HCT116 (cell line): ENCODE data around the gene CERS6. TPM values are rescaled to one million over a fixed set of nuclear protein-coding genes. Genes with fewer than 3 reads are reported as not detected.

Source experiments
- ATAC-seq: fragments of 200-7000 bp; cut with Tn5 transposase; 2 replicates; pipeline ENCODE4 v1.9.1; 2020; ENCODE audit warnings: mild to moderate bottlenecking, moderate library complexity
- BruUV-seq: library from RNA; stranded (reverse); fragments of 400-500 nt; replicated peaks from 2 replicates; lab custom pipeline; 2021; lab: Mats Ljungman, UMichigan
- CTCF ChIA-PET: fragments of 300-600 bp; sonication (Branson Sonifier 250); formaldehyde crosslinking; loops from one replicate; lab custom pipeline; 2021; ENCODE audit warnings: antibody characterized with exemption; lab: Charles Lee
- POLR2A ChIA-PET: fragments of 300-600, 350-600 bp; sonication (Branson Sonifier 250); formaldehyde crosslinking; loops from one replicate; lab custom pipeline; 2021; ENCODE audit warnings: antibody characterized with exemption; lab: Charles Lee
- RAD21 ChIA-PET, 2 experiments: fragments of 300-600 bp; sonication (Branson Sonifier 250); formaldehyde crosslinking; loops; one replicate each; lab custom pipeline; 2023; ENCODE audit warnings: low total read pairs in 2 of 2; ENCODE audit not compliant: uncharacterized antibody in 2 of 2, unreplicated experiment in 2 of 2, low non-redundant PET in 1 of 2; lab: Charles Lee
- DNase-seq: peaks from one replicate; pipeline ENCODE4 v3.0.0-alpha.2; 2010; ENCODE audit warnings: low read depth, low spot score
- H2AFZ ChIP-seq: fragments of 200-600 bp; shearing (Covaris generic), sonication (generic); 2 replicates; pipeline ENCODE4 v1.6.1; 2017; ENCODE audit warnings: low read depth, mixed run types, mixed read lengths, antibody characterized with exemption, low read length; ENCODE audit not compliant: poor library complexity, severe bottlenecking
- H3K27ac ChIP-seq: 2 replicates; pipeline ENCODE4 v1.5.1; 2012; ENCODE audit warnings: low read depth, low read length
- H3K27me3 ChIP-seq: fragments of 200-600 bp; sonication (generic); 2 replicates; pipeline ENCODE4 v1.6.1; 2016; ENCODE audit warnings: mixed run types, low read length, mixed read lengths; ENCODE audit not compliant: insufficient read depth
- H3K36me3 ChIP-seq, 2 experiments: fragments of 200-500 bp in 1 of 2; fragments of 200-600 bp in 1 of 2; sonication (Bioruptor generic) in 1 of 2; sonication (generic) in 1 of 2; 2 replicates each; pipeline versions ENCODE4 v1.5.1 to v1.6.1; 2014 to 2016; ENCODE audit warnings: low read length in 2 of 2, inconsistent platforms in 1 of 2, mixed read lengths in 1 of 2, mixed run types in 1 of 2; ENCODE audit not compliant: insufficient read depth in 2 of 2, control insufficient read depth in 1 of 2
- H3K4me1 ChIP-seq, 2 experiments: fragments of 200-600 bp in 1 of 2; sonication (generic) in 1 of 2; 2 replicates each; pipeline versions ENCODE4 v1.5.1 to v1.6.1; 2012 to 2017; ENCODE audit warnings: low read length in 2 of 2, inconsistent platforms in 1 of 2, mild to moderate bottlenecking in 1 of 2, mixed read lengths in 1 of 2, mixed run types in 1 of 2, moderate library complexity in 1 of 2; ENCODE audit not compliant: insufficient read depth in 2 of 2, control insufficient read depth in 1 of 2
- H3K4me2 ChIP-seq: fragments of 200-600 bp; sonication (generic); 2 replicates; pipeline ENCODE4 v1.6.1; 2017; ENCODE audit warnings: mixed run types, low read length, mixed read lengths
- H3K4me3 ChIP-seq, 2 experiments: fragments of 200-600 bp in 1 of 2; sonication (generic) in 1 of 2; replicated peaks in 1 of 2; 2 replicates each; pipeline ENCODE4 v1.5.1; 2011 to 2016; ENCODE audit warnings: low read length in 2 of 2, control low read depth in 1 of 2, low read depth in 1 of 2, mild to moderate bottlenecking in 1 of 2, mixed read lengths in 1 of 2, mixed run types in 1 of 2
- H3K79me2 ChIP-seq: fragments of 200-600 bp; sonication (generic); 2 replicates; pipeline ENCODE4 v1.6.1; 2017; ENCODE audit warnings: mild to moderate bottlenecking, mixed run types, low read length, moderate library complexity, mixed read lengths; ENCODE audit not compliant: insufficient read depth
- H3K9ac ChIP-seq: fragments of 200-600 bp; sonication (generic); 2 replicates; pipeline ENCODE4 v1.6.1; 2016; ENCODE audit warnings: low read length, mixed read lengths
- H3K9me2 ChIP-seq: fragments of 200-600 bp; sonication (generic), shearing (Covaris generic); 2 replicates; pipeline ENCODE4 v1.6.1; 2017; ENCODE audit warnings: mixed run types, mild to moderate bottlenecking, moderate library complexity; ENCODE audit not compliant: insufficient read depth
- H3K9me3 ChIP-seq, 2 experiments: fragments of 200-500 bp in 1 of 2; fragments of 200-600 bp in 1 of 2; sonication (Bioruptor generic) in 1 of 2; sonication (generic) in 1 of 2; 2 replicates each; pipeline ENCODE4 v1.6.1; 2014 to 2017; ENCODE audit warnings: low read length in 2 of 2, mixed read lengths in 2 of 2, inconsistent platforms in 1 of 2, low read depth in 1 of 2, mild to moderate bottlenecking in 1 of 2, mixed run types in 1 of 2, moderate library complexity in 1 of 2; ENCODE audit not compliant: control insufficient read depth in 1 of 2, insufficient read depth in 1 of 2
- H4K20me1 ChIP-seq: fragments of 200-600 bp; sonication (generic), shearing (Covaris generic); 2 replicates; pipeline ENCODE4 v1.6.1; 2017; ENCODE audit warnings: mixed run types, mild to moderate bottlenecking, moderate library complexity; ENCODE audit not compliant: insufficient read depth
- CEBPB ChIP-seq: IDR thresholded peaks from 2 replicates; pipeline ENCODE4 v1.6.1; 2012; ENCODE audit warnings: low read depth
- EGR1 ChIP-seq: IDR thresholded peaks from 2 replicates; pipeline ENCODE4 v1.6.1; 2012; ENCODE audit warnings: low read depth
- ELF1 ChIP-seq: IDR thresholded peaks from 2 replicates; pipeline ENCODE4 v1.6.1; 2012; ENCODE audit warnings: low read depth, borderline replicate concordance
- MAX ChIP-seq: IDR thresholded peaks from 2 replicates; pipeline ENCODE4 v1.6.1; 2012
- POLR2A ChIP-seq: IDR thresholded peaks from 2 replicates; pipeline ENCODE4 v1.7.0; 2011; ENCODE audit warnings: borderline replicate concordance; ENCODE audit not compliant: insufficient read depth, insufficient read length; ENCODE audit errors: extremely low read depth
- RAD21 ChIP-seq: IDR thresholded peaks from 2 replicates; pipeline ENCODE4 v1.6.1; 2012; ENCODE audit warnings: low read depth, mild to moderate bottlenecking
- REST ChIP-seq: IDR thresholded peaks from 2 replicates; pipeline ENCODE4 v1.6.1; 2012; ENCODE audit warnings: low read depth
- SIN3A ChIP-seq: IDR thresholded peaks from 2 replicates; pipeline ENCODE4 v1.6.1; 2012; ENCODE audit warnings: low read depth
- SP1 ChIP-seq: IDR thresholded peaks from 2 replicates; pipeline ENCODE4 v1.6.1; 2012; ENCODE audit warnings: low read depth
- SRF ChIP-seq: IDR thresholded peaks from 2 replicates; pipeline ENCODE4 v1.6.1; 2012; ENCODE audit warnings: low read depth
- YY1 ChIP-seq: IDR thresholded peaks from 2 replicates; pipeline ENCODE4 v1.6.1; 2011; ENCODE audit warnings: low read length, low read depth, moderate library complexity, mild to moderate bottlenecking; ENCODE audit not compliant: insufficient replicate concordance; ENCODE audit errors: extremely low read depth
- ZNF274 ChIP-seq: fragments of 200-500 bp; sonication (Bioruptor generic); IDR thresholded peaks from 2 replicates; pipeline ENCODE4 v1.6.1; 2014; ENCODE audit warnings: mild to moderate bottlenecking, low read depth, low read length, inconsistent platforms
- intact Hi-C: fragments of 100-400 bp; cut with micrococcal nuclease; formaldehyde crosslinking; loops from 2 replicates; pipeline ENCODE4 v1.10.0; 2022
- total RNA-seq: library from RNA; stranded (reverse); gene quantifications from one replicate; pipeline ENCODE4 v1.2.1, GENCODE V29; 2021; ENCODE audit not compliant: unreplicated experiment
- TF ChIP-seq, protein P1 (sequence below): IDR thresholded peaks from 2 replicates; pipeline ENCODE4 v1.6.1; 2012

Gene CERS6
- total RNA-seq, 1 experiment from 2014 or later, result 37.0 TPM

DNA sequence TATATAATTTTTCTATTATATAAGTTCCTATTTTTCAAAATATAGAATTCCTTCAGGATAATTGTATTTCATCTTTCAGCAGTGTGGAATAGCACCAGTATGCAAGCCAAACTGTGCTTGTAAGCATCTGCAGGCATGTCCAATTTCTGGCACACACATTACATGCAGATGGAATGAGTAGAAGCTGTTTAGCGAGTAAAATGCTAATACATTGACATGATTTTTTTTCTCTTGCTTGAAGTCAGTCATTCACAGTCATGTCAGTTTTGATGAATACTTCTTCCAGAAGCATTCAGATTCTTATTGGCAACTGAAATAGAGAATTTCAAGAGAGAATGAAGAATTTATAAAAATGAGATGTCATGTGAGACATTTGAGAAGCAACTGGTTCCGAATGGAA is 109.4 kb downstream of the CERS6 start:
- ATAC-seq (no peak), DNase-seq (no peak)
- Histone ChIP-seq H3K4me1 (no peaks in the 10 kb centered on the region), H3K27me3 (no peaks in the 10 kb centered on the region), H4K20me1 (no peaks in the 10 kb centered on the region), H3K9ac (no peak overlapping the region), H3K79me2 (peaks cover 13% of the 10 kb centered on the region), H3K9me3 (no peaks in the 10 kb centered on the region), H2AFZ (no peak overlapping the region), H3K4me2 (no peak overlapping the region), H3K36me3 (no peaks in the 10 kb centered on the region), H3K27ac (no peak overlapping the region), H3K9me2 (no peaks in the 10 kb centered on the region), H3K4me3 (no peak overlapping the region)
- ChIA-PET CTCF (no interaction called here), POLR2A (no interaction called here), RAD21 (no interaction called here)
- intact Hi-C loops, result no loop called here
- TF ChIP-seq ELF1, result no peak
- no peak for TF ChIP-seq REST
- no peak for TF ChIP-seq SIN3A
- TF ChIP-seq, protein P1, sequence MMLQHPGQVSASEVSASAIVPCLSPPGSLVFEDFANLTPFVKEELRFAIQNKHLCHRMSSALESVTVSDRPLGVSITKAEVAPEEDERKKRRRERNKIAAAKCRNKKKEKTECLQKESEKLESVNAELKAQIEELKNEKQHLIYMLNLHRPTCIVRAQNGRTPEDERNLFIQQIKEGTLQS, result no peak
- TF ChIP-seq ZNF274, result no peak
- TF ChIP-seq SRF, result no peak
- no peak for TF ChIP-seq EGR1
- no peak for TF ChIP-seq YY1
- no peak for TF ChIP-seq POLR2A
- no peak for TF ChIP-seq MAX
- TF ChIP-seq CEBPB, result no peak
- TF ChIP-seq SP1, result no peak
- no peak for TF ChIP-seq RAD21
- BruUV-seq, result no TSS peak
